Subcutaneous abdominal adipose tissue (tissue), 5 donors: ENCODE measurements around the gene ST6GALNAC3.
"Not testable (repeated sequence)": the region's sequence is repeated elsewhere in the genome, so short reads cannot be mapped to it uniquely, and the experiment has no call there.

Experiments
- H3K27ac ChIP-seq: one replicate; pipeline ENCODE4 v1.7.0; 2013; ENCODE audit warnings: low read depth, mild to moderate bottlenecking, inconsistent platforms, low read length, moderate library complexity
- H3K27me3 ChIP-seq, 5 donors: one replicate each; pipeline ENCODE4 v1.7.0; 2013; ENCODE audit warnings: low read length in 5 of 5, inconsistent platforms in 1 of 5; ENCODE audit not compliant: control insufficient read depth in 5 of 5, insufficient read depth in 4 of 5
- H3K36me3 ChIP-seq, 5 donors: one replicate each; pipeline ENCODE4 v1.7.0; 2013; ENCODE audit warnings: low read length in 5 of 5; ENCODE audit not compliant: control insufficient read depth in 5 of 5, insufficient read depth in 5 of 5
- H3K4me1 ChIP-seq, 5 donors: one replicate each; pipeline ENCODE4 v1.7.0; 2013; ENCODE audit warnings: low read length in 5 of 5, mild to moderate bottlenecking in 3 of 5, moderate library complexity in 1 of 5; ENCODE audit not compliant: control insufficient read depth in 5 of 5, insufficient read depth in 5 of 5
- H3K4me3 ChIP-seq, 5 donors: one replicate each; pipeline ENCODE4 v1.7.0; 2013; ENCODE audit warnings: low read length in 5 of 5, low read depth in 1 of 5
- H3K9ac ChIP-seq, 5 donors: one replicate each; pipeline ENCODE4 v1.7.0; 2013; ENCODE audit warnings: low read length in 5 of 5, mild to moderate bottlenecking in 4 of 5, moderate library complexity in 3 of 5
- H3K9me3 ChIP-seq, 5 donors: one replicate each; pipeline ENCODE4 v1.7.0; 2013; ENCODE audit warnings: low read length in 5 of 5; ENCODE audit not compliant: control insufficient read depth in 5 of 5
- donor health status: healthy.
- donor health status: healthy.
- donor health status: healthy.
- donor health status: healthy.
- donor health status: healthy.

The ST6GALNAC3 gene

DNA sequence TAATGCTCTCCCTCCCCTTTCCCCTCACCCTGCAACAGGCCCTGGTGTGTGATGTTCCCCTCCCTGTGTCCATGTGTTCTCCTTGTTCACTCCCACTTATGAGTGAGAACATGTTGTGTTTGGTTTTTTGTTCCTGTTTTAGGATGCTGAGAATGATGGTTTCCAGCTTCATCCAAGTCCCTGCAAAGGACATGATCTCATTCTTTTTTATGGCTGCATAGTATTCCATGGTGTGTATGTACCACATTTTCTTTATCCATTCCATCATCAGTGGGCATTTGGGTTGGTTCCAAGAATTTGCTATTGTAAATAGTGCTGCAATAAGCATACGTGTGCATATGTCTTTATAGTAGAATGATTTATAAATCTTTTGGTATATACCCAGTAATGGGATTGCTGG, 168.0 kb downstream of the ST6GALNAC3 start:
- H3K27ac ChIP-seq, H3K36me3 ChIP-seq, H3K9ac ChIP-seq, H3K4me1 ChIP-seq, H3K27me3 ChIP-seq, H3K4me3 ChIP-seq, H3K9me3 ChIP-seq: not testable (repeated sequence)

DNA sequence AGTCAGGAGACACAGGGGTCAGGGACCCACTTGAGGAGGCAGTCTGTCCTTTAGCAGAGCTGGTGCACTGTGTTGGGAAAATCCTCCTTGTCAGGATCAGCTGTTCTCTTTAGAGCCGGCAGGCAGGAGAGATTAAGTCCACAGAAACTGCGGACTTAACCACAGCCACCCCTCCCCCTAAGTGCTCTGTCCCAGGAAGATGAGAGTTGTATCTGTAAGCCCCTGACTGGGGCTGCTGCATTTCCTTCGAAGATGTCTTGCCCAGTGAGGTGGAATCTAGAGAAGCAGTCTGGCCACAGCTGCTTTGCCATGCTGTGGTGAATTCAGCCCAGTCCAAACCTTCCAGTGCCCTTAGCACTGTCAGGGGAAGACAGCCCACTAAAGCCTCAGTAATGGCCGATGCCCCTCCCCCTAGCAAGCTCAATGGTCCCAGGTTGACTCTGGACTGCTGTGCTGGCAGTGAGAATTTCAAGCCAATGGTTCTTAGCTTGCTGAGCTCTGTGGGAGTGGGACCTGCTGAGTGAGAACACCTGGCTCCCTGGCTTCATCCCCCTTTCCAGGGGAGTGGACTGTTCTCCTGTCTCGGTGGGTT, 172.8 kb downstream of the ST6GALNAC3 start:
- H3K4me1 ChIP-seq = peaks cover 0 to 7% (median 0%) of the 10 kb centered on the region in 5 donors
- H3K27me3 ChIP-seq = no peaks in the 10 kb centered on the region
- H3K9ac ChIP-seq = no peak overlapping the region
- H3K9me3 ChIP-seq = peaks cover 0 to 3% (median 2%) of the 10 kb centered on the region in 5 donors
- no peak overlapping the region for H3K27ac ChIP-seq
- no peaks in the 10 kb centered on the region for H3K36me3 ChIP-seq
- no peak overlapping the region for H3K4me3 ChIP-seq

DNA sequence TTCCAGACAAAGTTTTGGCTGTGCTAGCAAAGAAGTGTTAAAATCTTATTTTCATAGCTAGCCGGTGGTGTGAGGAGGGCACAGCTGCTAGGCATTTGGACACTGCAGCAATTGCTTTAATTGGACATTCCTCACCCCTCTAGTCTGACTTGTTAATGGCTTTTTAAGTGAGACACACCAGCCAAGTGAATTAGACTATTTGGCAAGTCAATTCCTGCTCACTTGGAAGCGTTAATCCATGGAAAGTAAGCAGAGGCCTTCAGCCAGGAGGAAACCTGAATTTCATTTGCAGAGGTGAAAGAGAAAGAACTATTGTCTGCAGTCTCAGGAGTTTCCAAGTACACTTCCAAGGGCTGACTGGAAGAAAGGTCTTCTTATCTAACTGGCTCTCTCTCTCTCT, 175.7 kb downstream of the ST6GALNAC3 start:
- Histone ChIP-seq H3K36me3 (no peaks in the 10 kb centered on the region), H3K9me3 (no peaks in the 10 kb centered on the region), H3K27ac (no peak overlapping the region), H3K27me3 (no peaks in the 10 kb centered on the region), H3K4me3 (no peak overlapping the region), H3K9ac (no peak overlapping the region), H3K4me1 (peaks cover 0 to 11% (median 0%) of the 10 kb centered on the region in 5 donors)

DNA sequence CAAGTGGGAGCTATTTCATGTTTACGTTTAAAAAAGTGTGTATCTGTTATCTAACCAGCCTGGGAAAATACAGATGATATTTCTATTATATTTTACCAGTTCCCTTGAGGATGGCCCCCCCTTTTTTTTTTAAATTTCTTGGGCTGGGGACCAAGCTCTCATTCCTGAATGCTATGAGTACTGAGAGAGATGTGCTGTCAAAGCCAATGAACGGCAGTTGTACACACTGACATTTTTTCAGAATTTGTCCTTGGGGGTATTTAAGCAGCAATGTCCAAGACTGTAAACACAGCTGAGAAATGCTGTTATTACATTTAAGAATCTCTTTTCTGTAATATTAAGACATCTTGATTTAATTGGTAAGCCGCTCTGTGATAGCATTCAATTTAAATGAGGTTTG, 177.9 kb downstream of the ST6GALNAC3 start:
- H3K36me3 ChIP-seq = no peaks in the 10 kb centered on the region
- peaks cover 0 to 14% (median 0%) of the 10 kb centered on the region in 5 donors for H3K4me1 ChIP-seq
- no peak overlapping the region for H3K27ac ChIP-seq
- no peaks in the 10 kb centered on the region for H3K9me3 ChIP-seq
- no peaks in the 10 kb centered on the region for H3K27me3 ChIP-seq
- no peak overlapping the region for H3K9ac ChIP-seq
- no peak overlapping the region for H3K4me3 ChIP-seq

DNA sequence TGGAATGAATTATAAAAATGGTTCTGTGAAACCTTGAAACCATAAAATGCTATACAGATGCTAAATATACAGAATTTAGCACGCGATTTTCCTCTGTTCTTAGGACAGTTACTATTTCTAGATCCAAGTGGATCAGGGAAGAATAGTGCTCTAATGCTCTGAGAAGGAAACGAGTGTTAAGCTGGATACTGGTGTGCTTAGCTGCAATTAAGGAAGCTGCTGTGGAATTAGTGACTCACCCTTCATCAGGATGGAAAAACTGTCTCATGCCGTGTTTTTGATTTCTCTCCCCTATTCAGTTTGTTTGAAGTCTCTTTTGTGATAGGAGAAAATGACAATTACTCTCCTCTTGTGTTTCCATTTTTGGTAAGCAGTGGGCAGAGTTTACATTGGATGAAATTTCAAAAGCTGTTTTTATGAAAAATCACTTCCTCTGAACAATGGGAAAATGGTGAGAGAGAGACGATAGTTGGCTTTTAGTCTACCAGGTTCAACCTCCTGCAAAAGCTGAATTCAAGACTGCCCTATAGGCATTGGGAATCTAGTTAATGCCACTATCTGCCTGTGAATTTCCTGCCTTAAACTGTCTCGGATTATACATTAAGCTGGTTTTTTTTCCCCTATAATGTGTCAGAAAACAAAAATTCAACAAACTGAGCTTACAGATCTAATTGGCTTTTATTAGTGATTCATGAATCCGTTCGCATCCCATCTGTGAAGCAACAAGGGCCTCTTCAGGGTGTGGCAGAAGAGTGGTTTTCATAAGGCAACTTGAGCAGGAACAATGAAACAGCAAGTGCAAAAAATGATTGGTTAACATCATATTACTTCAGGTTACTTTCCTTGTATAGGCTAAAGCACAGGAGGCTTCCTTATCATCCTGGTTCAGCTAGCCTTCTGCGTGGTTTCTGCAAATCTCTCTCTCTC, 179.8 kb downstream of the ST6GALNAC3 start:
- no peak overlapping the region for H3K9ac ChIP-seq
- no peak overlapping the region for H3K27ac ChIP-seq
- H3K27me3 ChIP-seq = no peaks in the 10 kb centered on the region
- H3K36me3 ChIP-seq = no peaks in the 10 kb centered on the region
- no peak overlapping the region for H3K4me3 ChIP-seq
- H3K9me3 ChIP-seq = no peaks in the 10 kb centered on the region
- H3K4me1 ChIP-seq = peaks cover 0 to 14% (median 6%) of the 10 kb centered on the region in 5 donors

DNA sequence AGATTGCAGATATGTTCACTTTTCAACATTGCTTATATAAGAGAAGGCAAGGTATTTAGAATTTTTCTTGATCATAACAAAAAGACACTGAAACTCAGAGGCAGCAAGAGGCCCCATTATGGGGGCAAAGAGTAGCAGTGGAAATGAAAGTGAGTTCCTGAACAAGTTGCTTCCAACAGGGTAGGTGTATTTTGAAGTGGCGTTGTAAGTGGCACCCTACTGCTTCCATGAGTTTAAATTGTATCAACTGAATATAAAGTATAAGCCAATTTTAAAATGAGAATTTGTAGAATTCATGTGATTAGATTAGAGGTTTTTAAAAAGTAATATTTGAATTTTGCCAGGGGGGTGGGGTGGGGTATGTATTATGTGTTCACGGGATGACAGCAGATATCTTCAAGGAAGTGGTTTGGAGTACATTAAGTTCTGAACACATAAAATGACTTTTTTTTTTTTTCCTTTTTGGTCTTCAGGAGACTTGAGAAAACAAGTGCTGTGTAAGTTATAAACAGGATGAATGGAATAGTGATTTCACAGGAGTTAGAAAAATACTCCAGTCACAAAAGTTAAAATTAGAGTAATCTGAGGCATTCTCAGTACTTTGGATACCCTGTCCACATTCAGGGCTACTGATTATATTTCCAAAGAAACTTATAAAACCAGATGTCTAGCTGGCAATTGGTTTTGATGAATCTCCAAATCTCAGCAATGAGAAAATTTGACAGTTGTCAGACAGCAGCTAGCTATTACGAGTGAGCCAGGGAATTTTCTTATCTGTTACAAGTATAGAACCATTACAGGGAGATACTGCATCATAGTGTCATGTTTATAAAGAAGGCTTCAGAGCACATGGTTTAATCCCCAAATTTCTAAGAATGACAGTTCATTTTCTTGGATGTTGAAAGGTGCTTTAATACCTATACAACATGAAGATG, 182.0 kb downstream of the ST6GALNAC3 start:
- Histone ChIP-seq H3K9ac (no peak overlapping the region), H3K27ac (no peak overlapping the region), H3K4me3 (no peak overlapping the region), H3K27me3 (no peaks in the 10 kb centered on the region), H3K4me1 (peaks cover 0 to 7% (median 6%) of the 10 kb centered on the region in 5 donors), H3K9me3 (no peaks in the 10 kb centered on the region), H3K36me3 (no peaks in the 10 kb centered on the region)

DNA sequence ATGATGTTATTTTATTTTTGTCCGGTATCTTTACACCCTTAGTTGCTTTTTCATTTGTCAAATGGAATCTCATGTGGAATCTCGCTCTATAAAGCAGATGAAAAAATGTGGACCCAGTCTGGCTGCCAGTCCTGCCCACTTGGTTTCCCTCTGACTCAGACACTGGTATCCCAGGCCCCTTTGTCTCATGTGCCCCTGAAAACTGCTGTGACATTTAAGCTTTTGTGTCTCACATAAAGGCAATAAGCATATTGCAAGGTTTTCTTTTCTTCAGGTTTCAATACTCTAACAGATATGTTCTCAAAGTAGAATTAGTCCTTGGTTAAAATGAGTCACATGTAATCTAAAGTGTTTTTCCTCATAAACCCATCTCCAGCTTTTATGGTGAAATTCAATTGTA, 183.3 kb downstream of the ST6GALNAC3 start:
- Histone ChIP-seq H3K9me3 (no peaks in the 10 kb centered on the region), H3K27ac (no peak overlapping the region), H3K27me3 (no peaks in the 10 kb centered on the region), H3K4me3 (no peak overlapping the region), H3K36me3 (no peaks in the 10 kb centered on the region), H3K4me1 (peaks cover 0 to 7% (median 6%) of the 10 kb centered on the region in 5 donors), H3K9ac (no peak overlapping the region)

DNA sequence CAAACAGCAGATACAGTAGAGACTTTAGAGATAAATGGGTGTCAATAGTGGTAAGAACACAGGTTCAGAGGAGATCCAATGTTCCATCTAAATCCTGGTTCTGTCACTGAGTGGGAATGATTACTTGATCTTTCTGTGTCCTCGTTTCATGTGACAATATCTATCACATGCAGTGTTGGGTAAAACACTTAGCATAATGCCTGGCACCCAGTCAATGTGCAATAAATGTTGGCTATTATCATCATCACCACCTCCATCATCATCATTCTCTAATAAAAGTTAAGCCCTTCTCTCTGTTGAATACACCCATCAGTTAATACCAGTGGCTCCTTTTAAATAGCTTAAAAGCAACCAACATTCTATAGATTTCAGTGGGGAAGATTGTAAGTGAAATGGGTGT, 184.7 kb downstream of the ST6GALNAC3 start:
- Histone ChIP-seq H3K36me3 (no peaks in the 10 kb centered on the region), H3K4me1 (peaks cover 0 to 7% (median 3%) of the 10 kb centered on the region in 5 donors), H3K27ac (no peak overlapping the region), H3K27me3 (no peaks in the 10 kb centered on the region), H3K9me3 (no peaks in the 10 kb centered on the region), H3K4me3 (no peak overlapping the region), H3K9ac (no peak overlapping the region)

DNA sequence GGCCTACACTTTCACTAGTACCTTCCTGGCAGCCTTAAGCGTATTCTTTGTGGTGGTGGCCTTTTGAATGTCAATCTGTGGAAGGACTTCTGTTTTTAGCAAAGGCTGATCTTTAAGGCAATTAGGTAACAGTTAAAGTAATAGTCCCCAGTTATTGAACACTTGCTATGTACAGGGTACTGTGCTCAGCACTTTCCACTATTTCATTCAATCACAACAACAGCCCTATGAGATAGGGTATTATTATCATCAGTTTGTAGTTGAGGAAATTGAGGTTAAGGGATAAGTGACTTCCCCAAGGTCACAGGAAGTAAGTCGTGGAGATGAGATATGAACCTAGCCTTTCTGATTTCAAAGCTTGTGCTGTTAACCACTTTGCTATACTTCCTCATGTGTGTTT, 185.7 kb downstream of the ST6GALNAC3 start:
- Histone ChIP-seq H3K9ac (no peak overlapping the region), H3K27ac (no peak overlapping the region), H3K9me3 (no peaks in the 10 kb centered on the region)

More for the DNA sequence above, 185.7 kb downstream of the ST6GALNAC3 start:
- Histone ChIP-seq H3K4me3 (no peak overlapping the region), H3K27me3 (no peaks in the 10 kb centered on the region), H3K36me3 (no peaks in the 10 kb centered on the region), H3K4me1 (peaks cover 0 to 7% (median 3%) of the 10 kb centered on the region in 5 donors)
